ENCODE results near the gene PAXIP1.

- TF ChIP-seq CTCF (IDR thresholded peaks at IDR 0.05; ENCODE audit: low read depth, low read length, poor library complexity, severe bottlenecking): no peak
- no peak for TF ChIP-seq EZH2phosphoT487 (IDR thresholded peaks at IDR 0.05; ENCODE audit: borderline replicate concordance, low read length)
Observed at GRCh38 chr7:154899862-154900261, 103.1 kb downstream of the PAXIP1 start.
